ENCODE results near the gene FGGY.
"Not testable (repeated sequence)": the region's sequence is repeated elsewhere in the genome, so short reads cannot be mapped to it uniquely, and the experiment has no call there.

FGGY gene, protein sequence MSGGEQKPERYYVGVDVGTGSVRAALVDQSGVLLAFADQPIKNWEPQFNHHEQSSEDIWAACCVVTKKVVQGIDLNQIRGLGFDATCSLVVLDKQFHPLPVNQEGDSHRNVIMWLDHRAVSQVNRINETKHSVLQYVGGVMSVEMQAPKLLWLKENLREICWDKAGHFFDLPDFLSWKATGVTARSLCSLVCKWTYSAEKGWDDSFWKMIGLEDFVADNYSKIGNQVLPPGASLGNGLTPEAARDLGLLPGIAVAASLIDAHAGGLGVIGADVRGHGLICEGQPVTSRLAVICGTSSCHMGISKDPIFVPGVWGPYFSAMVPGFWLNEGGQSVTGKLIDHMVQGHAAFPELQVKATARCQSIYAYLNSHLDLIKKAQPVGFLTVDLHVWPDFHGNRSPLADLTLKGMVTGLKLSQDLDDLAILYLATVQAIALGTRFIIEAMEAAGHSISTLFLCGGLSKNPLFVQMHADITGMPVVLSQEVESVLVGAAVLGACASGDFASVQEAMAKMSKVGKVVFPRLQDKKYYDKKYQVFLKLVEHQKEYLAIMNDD

DNA sequence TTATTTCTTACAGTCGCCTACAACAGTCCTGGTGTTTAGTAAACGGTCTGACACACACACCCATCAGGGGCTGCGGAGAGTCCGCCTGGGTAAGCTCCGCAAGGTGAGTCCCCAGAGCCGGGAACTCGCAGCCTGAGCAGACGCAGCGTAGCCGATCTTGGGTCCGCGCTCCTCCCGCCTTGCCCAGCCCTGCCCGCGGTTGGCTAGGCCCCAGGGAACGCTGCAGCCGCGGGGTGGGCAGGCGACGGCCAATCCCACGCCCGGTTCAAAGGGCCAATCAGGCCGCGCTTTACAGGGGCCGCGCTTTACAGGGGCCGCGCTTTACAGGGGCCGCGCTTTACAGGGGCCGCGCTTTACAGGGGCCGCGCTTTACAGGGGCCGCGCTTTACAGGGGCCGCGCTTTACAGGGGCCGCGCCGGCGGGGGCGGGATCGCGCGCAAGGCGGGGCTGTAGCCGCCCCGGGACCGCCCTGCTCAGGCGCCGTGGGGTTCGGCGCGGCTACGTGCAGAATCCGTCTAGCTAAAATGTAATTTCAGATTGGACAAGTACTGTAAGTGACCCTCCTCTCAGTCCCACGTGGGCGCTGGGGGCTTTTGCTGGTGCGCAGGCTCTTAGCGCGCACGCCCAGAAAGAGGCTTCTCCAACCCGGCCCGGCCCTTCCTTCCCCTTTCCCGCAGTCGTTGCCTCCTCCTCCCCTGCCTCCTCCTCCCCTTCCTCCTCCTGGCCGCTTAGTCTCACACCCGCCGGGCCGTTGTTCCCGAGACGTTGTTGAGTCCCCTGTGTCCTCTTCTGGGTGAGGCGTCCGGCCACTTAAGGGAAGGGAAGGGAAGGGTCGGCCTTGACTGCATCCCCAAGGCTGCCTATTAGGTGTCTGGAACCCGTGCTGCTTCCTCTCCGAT is at the start of gene FGGY:
FGGY (plus strand) TSS at position 737 of the 899 bp plus-strand sequence. CDS start 24,456 bp downstream, outside the sequence.
- no peak for FAIRE-seq

DNA sequence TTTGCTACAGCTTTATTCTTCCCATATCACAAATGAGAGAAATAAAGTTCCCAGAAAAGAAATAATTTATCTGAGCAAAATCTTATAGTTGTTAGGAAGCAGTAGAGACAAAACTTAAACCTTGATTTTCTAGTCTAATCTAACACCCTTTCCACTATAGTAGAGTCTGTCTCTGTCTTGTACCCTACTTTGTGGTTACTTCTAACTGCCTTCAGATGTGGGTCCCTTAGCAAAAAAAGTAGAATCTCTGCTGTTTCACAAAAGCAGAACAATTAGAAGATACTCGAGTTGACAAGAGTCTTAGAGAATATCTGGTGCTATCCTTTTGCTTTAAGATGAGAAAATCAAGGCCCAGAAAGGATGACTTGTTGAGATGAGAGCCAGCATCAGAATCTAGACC is 48.1 kb upstream of the FGGY start:
- FAIRE-seq: no peak

- FAIRE-seq: no peak
These were observed 47.3 kb upstream of the FGGY start for GRCh38 chr1:59249396-59250137.

DNA sequence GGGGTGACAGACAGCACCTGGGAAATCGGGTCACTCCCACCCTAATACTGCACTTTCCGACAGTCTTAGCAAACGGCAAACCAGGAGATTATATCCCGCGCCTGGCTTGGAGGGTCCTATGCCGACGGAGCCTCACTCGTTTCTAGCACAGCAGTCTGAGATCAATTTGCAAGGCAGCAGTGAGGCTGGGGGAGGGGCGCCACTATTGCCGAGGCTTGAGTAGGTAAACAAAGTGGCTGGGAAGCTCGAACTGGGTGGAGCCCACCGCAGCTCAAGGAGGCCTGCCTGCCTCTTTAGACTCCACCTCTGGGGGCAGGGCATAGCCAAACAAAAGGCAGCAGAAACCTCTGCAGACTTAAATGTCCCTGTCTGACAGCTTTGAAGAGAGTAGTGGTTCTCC is 45.8 kb upstream of the FGGY start:
- FAIRE-seq: not testable (repeated sequence)

DNA sequence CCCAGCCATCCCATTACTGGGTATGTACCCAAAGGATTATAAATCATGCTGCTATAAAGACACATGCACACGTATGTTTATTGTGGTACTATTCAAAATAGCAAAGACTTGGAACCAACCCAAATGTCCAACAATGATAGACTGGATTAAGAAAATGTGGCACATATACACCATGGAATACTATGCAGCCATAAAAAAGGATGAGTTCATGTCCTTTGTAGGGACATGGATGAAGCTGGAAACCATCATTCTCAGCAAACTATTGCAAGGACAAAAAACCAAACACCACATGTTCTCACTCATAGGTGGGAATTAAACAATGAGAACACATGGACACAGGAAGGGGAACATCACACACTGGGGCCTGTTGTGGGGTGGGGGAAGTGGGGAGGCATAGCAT is 40.5 kb upstream of the FGGY start:
- not testable (repeated sequence) for FAIRE-seq

DNA sequence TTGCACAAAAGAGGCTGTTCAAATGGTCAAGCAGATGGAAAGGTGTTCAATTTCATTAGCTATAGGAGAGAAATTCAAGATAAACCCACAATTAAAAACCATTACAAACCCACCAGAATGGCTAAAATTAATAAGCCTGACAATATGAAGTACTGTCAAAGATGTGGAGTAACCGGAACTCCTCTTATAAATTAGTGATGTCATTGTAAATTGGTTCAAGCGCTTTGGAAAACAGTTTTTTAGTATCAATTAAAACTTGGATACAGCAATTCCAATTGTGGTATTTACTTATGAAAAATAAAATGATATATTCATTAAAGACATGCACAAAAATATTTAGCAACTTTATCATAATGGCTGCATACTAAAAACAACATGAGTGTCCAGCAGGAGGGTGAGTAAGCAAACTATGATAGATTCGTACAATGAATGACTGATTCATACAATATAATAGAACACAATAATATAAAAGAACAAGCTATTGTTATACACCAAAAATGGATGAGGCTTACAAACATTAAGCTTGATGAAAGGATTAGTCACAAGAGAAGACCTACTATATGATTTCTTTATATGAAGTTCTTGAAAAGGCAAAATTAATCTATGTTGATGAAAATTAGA is 38.4 kb upstream of the FGGY start:
- no peak for FAIRE-seq

DNA sequence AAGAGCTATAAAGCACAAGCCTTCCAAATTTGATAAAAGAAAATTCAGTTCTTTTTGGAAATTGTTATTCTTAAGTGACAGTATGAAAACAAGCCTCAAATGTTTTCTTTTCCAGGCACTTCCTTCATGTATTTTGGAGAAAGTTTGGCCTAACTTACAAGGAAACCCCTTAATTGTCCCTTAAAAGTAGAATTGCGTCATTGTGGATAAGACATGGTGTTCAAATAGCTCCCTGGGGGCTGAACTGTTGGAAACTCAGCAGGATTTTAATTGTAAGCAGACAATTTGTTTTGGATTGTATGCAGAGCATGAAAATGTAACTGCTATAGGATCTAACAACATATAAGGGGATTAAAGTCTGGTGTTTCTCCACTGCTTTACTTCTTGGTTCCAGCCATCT is 35.4 kb upstream of the FGGY start:
- FAIRE-seq: no peak

- no peak for FAIRE-seq
These were observed 34.3 kb upstream of the FGGY start for GRCh38 chr1:59262631-59263030.

- FAIRE-seq: no peak
These were observed 33.8 kb upstream of the FGGY start for GRCh38 chr1:59263111-59263510.

DNA sequence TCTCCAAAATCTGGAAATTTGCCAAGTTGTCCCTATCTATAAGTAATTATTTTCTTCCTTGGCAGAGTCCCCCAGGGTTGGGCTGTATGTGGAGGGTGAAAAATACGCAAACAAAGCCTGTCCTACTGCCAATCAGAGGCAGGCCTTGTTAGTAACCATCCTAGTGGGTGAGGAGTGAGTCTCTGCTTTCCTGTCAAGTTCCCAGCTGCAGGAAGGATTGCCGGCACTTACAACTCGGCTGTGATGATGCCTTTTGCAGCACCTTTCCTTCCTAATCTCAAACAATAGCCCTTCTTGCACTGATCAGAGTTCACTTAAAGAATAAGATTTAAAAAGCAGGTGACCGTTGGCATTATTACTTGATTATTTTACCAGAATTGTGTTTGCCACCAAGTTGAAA is 31.3 kb upstream of the FGGY start:
- FAIRE-seq: no peak

- FAIRE-seq: no peak
These were observed 30.5 kb upstream of the FGGY start for GRCh38 chr1:59266180-59266926.

DNA sequence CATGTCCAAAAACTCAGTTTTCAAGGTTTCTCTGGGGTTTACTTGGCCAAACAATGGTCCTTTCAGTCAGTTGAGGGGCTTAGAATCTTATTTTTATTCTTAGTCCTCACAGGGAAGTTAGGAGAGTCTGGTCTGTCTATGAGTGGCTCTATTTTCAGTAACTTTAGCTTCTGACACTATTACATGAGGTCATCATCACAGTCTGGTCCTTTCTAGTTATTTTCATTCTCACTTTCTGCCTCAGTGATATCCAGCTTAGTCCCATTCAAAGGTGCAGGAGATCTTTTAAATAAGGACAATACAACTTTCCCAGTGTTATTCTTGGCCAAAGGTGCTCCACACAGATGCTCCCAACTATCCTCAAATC is 30.0 kb upstream of the FGGY start:
- FAIRE-seq: no peak

GRCh38 chr1:59268406-59268805 is 28.5 kb upstream of the FGGY start:
- FAIRE-seq: no peak

- FAIRE-seq: no peak
These were observed 25.2 kb upstream of the FGGY start for GRCh38 chr1:59271561-59272260.

DNA sequence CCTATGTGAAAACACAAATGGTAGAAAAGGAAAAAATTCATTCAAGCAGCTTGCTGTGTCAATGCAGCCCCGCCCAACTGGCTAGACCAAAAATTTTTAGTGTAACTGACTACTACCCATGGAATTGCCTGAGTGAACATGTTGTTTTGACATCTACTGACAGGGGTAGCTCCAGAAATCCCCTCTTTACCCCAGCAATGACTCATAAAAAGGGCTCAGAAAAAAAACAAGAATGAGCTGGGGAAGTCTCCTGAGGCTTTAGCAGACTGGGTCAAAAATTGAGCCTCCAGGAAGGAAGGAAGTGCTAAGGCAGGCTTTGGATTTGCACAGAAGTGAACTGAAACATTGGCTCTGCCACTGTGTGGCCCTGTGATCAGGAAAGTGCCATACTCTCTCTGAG is 24.4 kb upstream of the FGGY start:
- no peak for FAIRE-seq

- no peak for FAIRE-seq
These were observed 20.4 kb upstream of the FGGY start for GRCh38 chr1:59276439-59276851.

DNA sequence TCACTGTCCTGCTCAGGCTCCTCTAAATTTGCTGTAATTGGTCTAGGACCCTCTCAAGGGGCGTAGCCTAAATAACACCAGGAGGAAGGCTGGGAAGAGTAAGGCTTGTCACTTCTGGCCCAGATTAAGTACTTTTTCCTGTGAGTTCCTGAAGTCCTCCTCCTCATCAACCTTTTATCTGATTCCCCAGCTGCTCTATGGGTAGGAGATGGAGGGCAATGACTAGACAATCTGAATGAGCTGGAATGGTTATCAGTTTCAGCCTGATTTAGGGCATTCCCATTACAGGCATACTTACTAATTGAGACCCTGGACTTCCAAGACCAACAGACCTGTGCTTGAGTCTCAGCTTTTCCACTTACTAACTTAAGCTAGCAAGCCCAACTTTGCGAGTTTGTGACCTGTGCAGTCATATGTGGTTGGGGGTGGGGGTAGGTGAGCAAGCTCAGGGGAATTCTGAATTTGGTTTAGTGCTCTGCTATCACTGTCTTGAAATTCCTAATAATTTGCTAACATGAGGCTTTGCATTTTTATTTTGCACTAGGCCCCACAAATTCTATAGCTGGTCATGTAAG is 18.0 kb upstream of the FGGY start:
- FAIRE-seq: no peak

DNA sequence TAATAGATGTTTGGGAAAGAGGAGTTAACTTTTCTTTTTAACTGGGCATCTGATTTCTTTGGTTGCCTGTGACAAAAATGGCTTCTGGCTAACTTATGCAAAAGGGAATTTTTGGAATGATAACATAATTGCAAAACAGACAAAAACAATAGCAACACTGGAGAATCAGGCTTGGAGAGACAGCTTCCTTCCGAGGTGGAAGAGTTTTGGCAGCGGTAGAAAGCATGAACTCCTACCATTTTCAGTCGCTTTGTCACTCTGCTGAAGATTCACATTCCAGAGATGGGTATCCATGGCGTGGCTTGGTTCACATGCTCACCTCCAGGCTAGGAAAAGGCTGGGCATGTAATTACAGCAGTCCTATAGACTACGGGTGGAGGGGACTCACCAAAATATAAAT is 17.2 kb upstream of the FGGY start:
- FAIRE-seq: no peak

- FAIRE-seq: no peak
These were observed 13.9 kb upstream of the FGGY start for GRCh38 chr1:59282951-59283350.

GRCh38 chr1:59285691-59286090 is 11.2 kb upstream of the FGGY start:
- no peak for FAIRE-seq

GRCh38 chr1:59288046-59288445 is 8.8 kb upstream of the FGGY start:
- FAIRE-seq: no peak
